ENCODE results near the gene CDK5RAP3. TPM values are rescaled to one million over a fixed set of nuclear protein-coding genes. Genes with fewer than 3 reads are reported as not detected.

Gene CDK5RAP3
- total and polyA plus RNA-seq, 2 of the 13 experiments (the other 11 are each of a cell fraction or from before 2014, with no cell fraction given), result 128 to 154 TPM

DNA sequence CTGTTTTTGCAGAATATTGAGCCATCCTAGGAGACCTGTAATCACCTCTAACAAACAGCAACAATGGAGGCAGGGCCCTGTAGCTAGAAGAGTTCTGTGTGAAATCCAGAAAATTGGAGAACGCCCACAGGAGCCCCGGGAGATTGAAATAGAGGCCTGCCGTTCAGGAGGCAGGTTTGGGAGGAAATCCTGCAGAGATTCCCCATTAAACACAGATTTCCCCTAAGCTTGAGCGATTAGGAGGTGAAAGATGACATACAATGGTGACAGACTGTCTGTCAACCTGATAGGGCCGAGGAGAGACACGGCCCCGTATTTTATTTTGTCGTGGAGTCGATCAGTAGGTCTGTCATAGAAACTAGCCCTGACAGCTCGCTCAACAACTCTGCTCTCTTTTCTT is 18.2 kb downstream of the CDK5RAP3 start:
- no peak for TF ChIP-seq PITX1 (CRISPR knock-in tag; IDR thresholded peaks at IDR 0.05)
- TF ChIP-seq TSC22D2 (CRISPR knock-in tag; IDR thresholded peaks at IDR 0.05; ENCODE audit: borderline replicate concordance), result no peak
- TF ChIP-seq, protein P1, sequence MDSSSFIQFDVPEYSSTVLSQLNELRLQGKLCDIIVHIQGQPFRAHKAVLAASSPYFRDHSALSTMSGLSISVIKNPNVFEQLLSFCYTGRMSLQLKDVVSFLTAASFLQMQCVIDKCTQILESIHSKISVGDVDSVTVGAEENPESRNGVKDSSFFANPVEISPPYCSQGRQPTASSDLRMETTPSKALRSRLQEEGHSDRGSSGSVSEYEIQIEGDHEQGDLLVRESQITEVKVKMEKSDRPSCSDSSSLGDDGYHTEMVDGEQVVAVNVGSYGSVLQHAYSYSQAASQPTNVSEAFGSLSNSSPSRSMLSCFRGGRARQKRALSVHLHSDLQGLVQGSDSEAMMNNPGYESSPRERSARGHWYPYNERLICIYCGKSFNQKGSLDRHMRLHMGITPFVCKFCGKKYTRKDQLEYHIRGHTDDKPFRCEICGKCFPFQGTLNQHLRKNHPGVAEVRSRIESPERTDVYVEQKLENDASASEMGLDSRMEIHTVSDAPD (CRISPR knock-in tag; IDR thresholded peaks at IDR 0.05), result no peak
- TF ChIP-seq CENPX (CRISPR knock-in tag; IDR thresholded peaks at IDR 0.05), result no peak
- no peak for TF ChIP-seq ZSCAN9 (CRISPR knock-in tag; IDR thresholded peaks at IDR 0.05; ENCODE audit: borderline replicate concordance)
- no peak for TF ChIP-seq TBP (CRISPR knock-in tag; IDR thresholded peaks at IDR 0.05)
- TF ChIP-seq ZBTB7A (CRISPR knock-in tag; IDR thresholded peaks at IDR 0.05), result no peak
- TF ChIP-seq ZNF451 (CRISPR knock-in tag; IDR thresholded peaks at IDR 0.05), result no peak
- TF ChIP-seq TARDBP (CRISPR knock-in tag; IDR thresholded peaks at IDR 0.05), result no peak
- TF ChIP-seq NR3C1 (CRISPR knock-in tag; IDR thresholded peaks at IDR 0.05), result no peak
- TF ChIP-seq SALL2 (CRISPR knock-in tag; IDR thresholded peaks at IDR 0.05), result no peak
- no peak for TF ChIP-seq RARA (CRISPR knock-in tag; IDR thresholded peaks at IDR 0.05)
- no peak for FAIRE-seq
- in situ Hi-C loops (cut with HindIII; ENCODE audit: extremely low pct_ligation_motif_present, low pct_unique_long_range_greater_than_20kb) (no loop called here), intact Hi-C loops (cut with micrococcal nuclease; ENCODE audit: unreplicated experiment) (no loop called here)
- Histone ChIP-seq H3K9me3 (ENCODE audit: low read length) (no peaks in the 10 kb centered on the region), H3K4me3 (replicated peaks in 1 of 3; ENCODE audit: insufficient read depth in 1 of 3, low read depth in 2 of 3, low read length in 3 of 3) (no peak overlapping the region), H3K9ac (ENCODE audit: insufficient read depth, low read depth, low read length) (no peak overlapping the region), H3K79me2 (ENCODE audit: insufficient read depth, low read length) (no peaks in the 10 kb centered on the region), H3K27me3 (ENCODE audit: control insufficient read depth in 1 of 2, insufficient read depth in 2 of 2, low read length in 2 of 2) (peaks cover 0 to 28% of the 10 kb centered on the region in 2 experiments; a peak in 2 of 5 replicates), H2AFZ (ENCODE audit: low read length) (no peak overlapping the region), H3K27ac (ENCODE audit: extremely low read length, insufficient read depth, low read length) (no peak overlapping the region), H3K4me1 (ENCODE audit: insufficient read depth, low read length) (peaks cover 31% of the 10 kb centered on the region), H3K36me3 (replicated peaks in 1 of 2; ENCODE audit: control insufficient read depth in 1 of 2, insufficient read depth in 2 of 2, low read length in 2 of 2) (no peaks in the 10 kb centered on the region; a peak in 1 of 5 replicates), H4K20me1 (ENCODE audit: insufficient read depth, low read length) (no peaks in the 10 kb centered on the region), H3K4me2 (ENCODE audit: low read depth, low read length) (no peak overlapping the region)
- DNase-seq (ENCODE audit: low spot score), result no peak
- 62% methylated on average over 10 of the region's 10 CpGs for WGBS (ENCODE audit: low lambda C conversion rate)
- no peak for ATAC-seq
- BruUV-seq (replicated peaks), result no TSS peak
- CTCF ChIA-PET (ENCODE audit: low intra/inter-chr PET ratio, low total read pairs), result no interaction called here
- POLR2A ChIA-PET, result no interaction called here
